Sigmoid colon (tissue), 4 donors: ENCODE results near the gene GPC6.

ENCODE experiments used
- EP300 ChIP-seq, 4 donors: sonication (generic); formaldehyde crosslinking; IDR thresholded peaks; one replicate each; pipeline ENCODE4 v1.6.1; 2017; ENCODE audit warnings: antibody characterized with exemption in 4 of 4
- POLR2AphosphoS5 ChIP-seq, 4 donors: sonication (generic); formaldehyde crosslinking; IDR thresholded peaks; one replicate each; pipeline ENCODE4 v1.6.1; 2017; ENCODE audit warnings: antibody characterized with exemption in 4 of 4
- TF ChIP-seq, protein P1 (sequence below), 4 experiments: fragments of 450-650 bp in 3 of 4; fragments of 200-600 bp in 1 of 4; IDR thresholded peaks; one replicate each; pipeline ENCODE4 v1.5.1; 2016 to 2019; ENCODE audit warnings: antibody characterized with exemption in 4 of 4, mild to moderate bottlenecking in 3 of 4, moderate library complexity in 2 of 4

DNA sequence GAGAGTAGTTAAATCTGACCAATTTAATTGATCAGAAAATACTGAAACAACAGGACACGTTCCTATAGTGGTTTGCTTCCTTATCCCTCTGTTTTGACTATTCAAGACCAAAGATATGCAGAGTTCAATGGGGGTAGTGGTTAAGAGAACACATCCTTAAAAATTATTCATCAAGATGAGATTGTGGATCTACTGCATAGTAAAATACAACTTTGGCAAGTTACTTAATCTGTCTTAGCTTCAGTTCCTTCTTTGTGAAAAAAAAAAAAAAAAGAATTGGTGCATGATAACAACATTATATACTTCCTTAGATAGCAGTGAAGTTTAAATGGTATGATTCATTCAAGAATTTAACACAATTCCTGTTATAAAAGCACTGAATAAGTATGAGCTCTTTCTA lies 700.8 kb downstream of the GPC6 start:
- TF ChIP-seq, protein P1, sequence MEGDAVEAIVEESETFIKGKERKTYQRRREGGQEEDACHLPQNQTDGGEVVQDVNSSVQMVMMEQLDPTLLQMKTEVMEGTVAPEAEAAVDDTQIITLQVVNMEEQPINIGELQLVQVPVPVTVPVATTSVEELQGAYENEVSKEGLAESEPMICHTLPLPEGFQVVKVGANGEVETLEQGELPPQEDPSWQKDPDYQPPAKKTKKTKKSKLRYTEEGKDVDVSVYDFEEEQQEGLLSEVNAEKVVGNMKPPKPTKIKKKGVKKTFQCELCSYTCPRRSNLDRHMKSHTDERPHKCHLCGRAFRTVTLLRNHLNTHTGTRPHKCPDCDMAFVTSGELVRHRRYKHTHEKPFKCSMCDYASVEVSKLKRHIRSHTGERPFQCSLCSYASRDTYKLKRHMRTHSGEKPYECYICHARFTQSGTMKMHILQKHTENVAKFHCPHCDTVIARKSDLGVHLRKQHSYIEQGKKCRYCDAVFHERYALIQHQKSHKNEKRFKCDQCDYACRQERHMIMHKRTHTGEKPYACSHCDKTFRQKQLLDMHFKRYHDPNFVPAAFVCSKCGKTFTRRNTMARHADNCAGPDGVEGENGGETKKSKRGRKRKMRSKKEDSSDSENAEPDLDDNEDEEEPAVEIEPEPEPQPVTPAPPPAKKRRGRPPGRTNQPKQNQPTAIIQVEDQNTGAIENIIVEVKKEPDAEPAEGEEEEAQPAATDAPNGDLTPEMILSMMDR (IDR thresholded peaks at IDR 0.05), result no peak
- no peak for TF ChIP-seq EP300 (IDR thresholded peaks at IDR 0.05)
- TF ChIP-seq POLR2AphosphoS5 (IDR thresholded peaks at IDR 0.05), result no peak
